GM19452 (cell line): ENCODE data around the gene SCN8A.
"Not testable (repeated sequence)": the region's sequence is repeated elsewhere in the genome, so short reads cannot be mapped to it uniquely, and the experiment has no call there.

ENCODE experiments used
- ATAC-seq: cut with Tn5 transposase; IDR thresholded peaks from one replicate; pipeline ENCODE4 v1.9.1; 2021; ENCODE audit not compliant: unreplicated experiment

The SCN8A gene

GRCh38 chr12:51755251-51755650 is 164.2 kb downstream of the SCN8A start:
- ATAC-seq = no peak

GRCh38 chr12:51759175-51759574 is 168.1 kb downstream of the SCN8A start:
- no peak for ATAC-seq

DNA sequence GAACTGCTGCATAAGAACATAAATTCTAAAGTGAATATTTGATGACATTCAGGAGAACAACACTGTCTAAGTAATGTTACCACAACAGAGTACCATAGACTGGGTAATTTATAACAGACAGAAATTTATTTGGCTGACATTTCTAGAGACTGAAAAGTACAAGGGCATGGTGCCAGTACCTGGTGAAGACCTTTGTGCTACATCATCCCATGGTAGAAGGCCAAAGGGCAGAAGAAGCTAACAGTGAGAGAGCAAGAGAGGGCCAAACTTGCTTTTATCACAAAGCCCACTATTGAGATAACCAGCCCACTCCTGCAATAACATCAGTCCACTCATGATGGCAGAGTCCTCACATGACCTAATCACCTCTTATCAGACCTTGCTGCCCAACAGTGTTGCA is 168.7 kb downstream of the SCN8A start:
- no peak for ATAC-seq

DNA sequence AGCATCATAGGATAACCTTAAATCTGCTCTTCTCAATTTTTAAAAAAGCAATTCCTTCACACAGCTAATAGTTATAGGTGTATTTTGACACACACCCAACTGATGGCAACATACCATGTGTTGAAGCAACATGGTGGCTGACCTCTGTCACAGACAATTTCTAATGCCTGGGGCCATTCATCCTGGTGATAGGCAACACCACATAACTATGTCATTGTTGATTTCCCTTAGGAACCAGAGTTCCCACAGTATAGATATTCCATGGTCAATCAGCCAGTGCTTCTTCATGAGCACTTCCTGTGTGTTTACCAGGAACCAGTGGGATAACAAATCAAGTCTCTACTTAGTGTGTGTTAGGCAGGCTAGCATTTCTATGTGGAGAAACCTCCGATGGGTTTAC is 169.2 kb downstream of the SCN8A start:
- ATAC-seq = no peak

- ATAC-seq = no peak
Measured at GRCh38 chr12:51763743-51764142, 172.7 kb downstream of the SCN8A start.

DNA sequence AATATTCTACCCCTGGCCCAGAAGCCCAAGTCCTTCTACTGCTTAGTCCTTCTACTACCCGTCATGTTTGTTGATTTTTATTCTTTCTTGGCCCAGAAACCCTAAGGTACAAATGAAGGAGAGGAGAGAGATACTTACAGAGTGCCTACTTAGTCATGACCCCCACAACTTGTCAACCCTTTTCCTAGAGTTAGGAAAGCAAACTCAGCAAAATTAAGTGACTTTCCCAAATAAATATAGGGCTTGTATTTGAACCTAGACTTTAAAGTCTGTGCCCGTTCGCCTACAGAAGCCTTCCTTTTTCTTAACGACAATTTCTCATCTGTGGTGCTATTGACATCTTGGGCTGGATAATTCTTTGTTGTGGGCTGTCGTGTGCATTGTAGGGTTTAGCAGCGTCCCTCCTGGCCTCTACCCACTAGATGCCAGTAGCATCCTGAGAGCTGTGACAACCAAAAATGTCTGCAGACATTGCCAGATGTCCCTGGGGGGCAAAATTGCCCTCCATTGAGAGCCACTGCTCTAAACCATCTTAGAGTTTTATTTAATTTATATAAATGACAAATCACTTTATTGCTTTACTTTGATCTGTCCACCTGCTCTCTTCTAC is 175.1 kb downstream of the SCN8A start:
- no peak for ATAC-seq

GRCh38 chr12:51771008-51771407 is 180.0 kb downstream of the SCN8A start:
- ATAC-seq = no peak

- ATAC-seq = no peak
Measured at GRCh38 chr12:51773145-51773869, 182.3 kb downstream of the SCN8A start.

- no peak for ATAC-seq
Measured at GRCh38 chr12:51774933-51775332, 183.9 kb downstream of the SCN8A start.

- no peak for ATAC-seq
Measured at GRCh38 chr12:51777457-51777856, 186.4 kb downstream of the SCN8A start.

GRCh38 chr12:51777973-51778372 is 186.9 kb downstream of the SCN8A start:
- ATAC-seq = no peak

GRCh38 chr12:51779876-51780275 is 188.8 kb downstream of the SCN8A start:
- no peak for ATAC-seq

DNA sequence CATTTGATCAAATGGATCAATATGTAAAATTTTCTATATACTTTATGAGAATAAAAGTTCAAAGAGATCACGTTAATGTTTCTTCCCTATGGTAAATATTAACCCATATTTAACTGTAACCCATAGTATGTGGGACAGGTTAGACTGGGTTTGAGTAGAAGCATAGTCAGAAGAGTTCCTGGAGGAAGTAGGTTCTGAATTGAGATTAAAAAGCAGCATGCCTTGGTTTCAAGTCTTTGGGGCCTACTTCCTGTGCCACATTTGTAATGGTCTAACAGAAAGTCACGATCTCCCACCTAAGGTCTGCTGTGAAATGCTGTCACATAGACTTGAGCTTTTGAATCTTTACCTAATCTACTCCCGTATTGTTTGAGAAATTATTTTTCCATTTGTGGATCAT is 193.7 kb downstream of the SCN8A start:
- ATAC-seq = no peak

DNA sequence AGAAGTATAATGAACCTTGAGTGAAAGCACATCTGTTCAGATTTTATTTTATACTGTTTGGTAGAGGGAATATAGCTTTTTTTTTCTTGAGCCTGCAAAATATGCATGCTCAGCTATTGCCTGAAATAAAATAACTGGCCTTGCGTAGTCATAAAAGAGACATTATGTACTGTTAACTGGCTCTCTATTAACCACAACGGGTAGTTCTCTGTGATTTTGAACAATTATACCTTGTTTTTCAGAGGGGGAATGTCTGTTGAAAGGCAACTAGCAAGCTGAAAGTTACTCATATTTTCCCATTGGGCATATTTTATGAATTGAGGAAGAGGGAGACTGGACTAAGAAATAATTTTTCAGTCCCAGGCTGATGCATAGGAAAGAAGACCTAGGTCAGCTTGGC is 194.9 kb downstream of the SCN8A start:
- no peak for ATAC-seq

- ATAC-seq = no peak
Measured at GRCh38 chr12:51788876-51789275, 197.8 kb downstream of the SCN8A start.

DNA sequence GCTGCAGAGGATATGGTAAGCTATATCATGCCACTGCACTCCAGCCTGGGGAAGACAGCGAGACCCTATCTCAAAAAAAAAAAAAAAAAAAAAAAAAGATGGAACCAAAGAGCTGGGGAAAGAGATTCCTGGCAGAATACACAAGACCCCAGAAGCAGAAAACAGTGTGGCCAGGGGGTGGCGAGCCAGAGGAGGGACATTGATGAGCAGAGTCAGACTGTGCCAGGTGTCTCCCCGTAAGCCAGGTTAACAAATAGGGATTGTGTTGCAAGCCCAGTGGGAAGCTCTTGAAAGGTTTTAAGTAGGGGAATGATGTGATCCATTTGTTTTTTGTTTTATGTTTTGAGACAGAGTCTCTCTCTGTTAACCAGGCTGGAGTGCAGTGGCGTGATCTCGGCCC is 201.4 kb downstream of the SCN8A start:
- no peak for ATAC-seq

GRCh38 chr12:51793201-51793600 is 202.2 kb downstream of the SCN8A start:
- no peak for ATAC-seq

DNA sequence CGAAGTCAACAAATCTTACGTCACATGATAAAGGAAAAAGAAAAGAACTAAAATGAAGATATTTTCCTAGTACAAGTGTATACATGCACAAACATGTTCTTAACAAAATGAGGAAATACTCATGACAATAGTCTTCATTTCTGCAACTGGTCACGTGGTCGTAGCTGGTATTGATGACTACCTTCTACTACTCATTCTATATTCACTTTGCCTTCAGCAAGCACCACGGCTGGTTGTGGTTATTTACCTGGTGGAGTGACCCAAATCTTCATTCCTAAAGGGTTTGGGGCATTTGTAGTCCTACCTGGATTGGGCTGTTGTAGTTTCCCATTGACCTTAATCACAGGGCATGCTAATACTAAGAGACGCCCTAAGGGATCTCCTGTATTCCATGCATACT is 206.3 kb downstream of the SCN8A start:
- no peak for ATAC-seq

DNA sequence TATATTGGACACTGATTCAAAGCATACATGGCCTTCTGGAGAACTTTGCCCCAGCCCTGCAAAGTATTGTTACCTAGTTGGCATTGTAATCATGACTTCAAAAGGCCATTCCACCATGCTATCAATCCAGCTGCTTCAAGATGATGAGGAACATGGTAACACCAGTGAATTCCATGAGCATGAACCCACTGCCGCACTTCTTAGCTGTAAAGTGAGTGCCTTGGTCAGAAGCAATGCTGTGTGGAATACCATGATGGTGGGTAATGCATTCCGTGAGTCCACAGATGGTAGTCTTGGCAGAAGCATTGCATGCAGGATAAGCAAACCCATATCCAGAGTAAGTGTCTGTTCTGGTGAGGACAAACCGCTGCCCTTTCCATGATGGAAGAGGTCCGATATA is 207.0 kb downstream of the SCN8A start:
- ATAC-seq = not testable (repeated sequence)

- ATAC-seq = no peak
Measured at GRCh38 chr12:51798501-51798900, 207.5 kb downstream of the SCN8A start.

DNA sequence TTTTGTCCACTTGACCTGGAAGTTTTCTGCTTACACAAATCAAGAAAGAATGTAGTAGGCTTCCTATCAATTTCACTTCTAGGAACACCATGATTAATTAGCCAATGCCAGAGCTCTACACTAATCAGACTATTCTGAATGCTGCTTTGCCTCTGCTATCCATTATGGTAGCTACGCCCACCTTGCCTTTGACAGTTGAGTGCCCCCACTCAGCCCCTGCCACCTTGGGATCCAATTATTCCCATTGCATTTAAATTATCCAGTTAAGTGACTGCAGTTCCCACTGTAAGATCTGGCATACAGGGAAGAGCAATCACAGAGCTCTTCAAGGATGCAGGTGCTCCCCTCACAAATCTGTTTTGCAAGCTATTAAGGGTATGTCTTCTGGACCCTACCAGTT is 210.0 kb downstream of the SCN8A start:
- ATAC-seq = no peak

DNA sequence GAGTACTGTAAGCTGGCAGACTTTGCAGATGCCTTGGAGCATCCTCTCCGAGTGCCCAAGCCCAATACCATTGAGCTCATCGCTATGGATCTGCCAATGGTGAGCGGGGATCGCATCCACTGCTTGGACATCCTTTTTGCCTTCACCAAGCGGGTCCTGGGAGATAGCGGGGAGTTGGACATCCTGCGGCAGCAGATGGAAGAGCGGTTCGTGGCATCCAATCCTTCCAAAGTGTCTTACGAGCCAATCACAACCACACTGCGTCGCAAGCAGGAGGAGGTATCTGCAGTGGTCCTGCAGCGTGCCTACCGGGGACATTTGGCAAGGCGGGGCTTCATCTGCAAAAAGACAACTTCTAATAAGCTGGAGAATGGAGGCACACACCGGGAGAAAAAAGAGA is 215.9 kb downstream of the SCN8A start:
- no peak for ATAC-seq

GRCh38 chr12:51809193-51809592 is 218.2 kb downstream of the SCN8A start:
- ATAC-seq = no peak
